CD1c-positive myeloid dendritic cell (primary cell): ENCODE measurements around the gene STX8.

Source experiments
- DNase-seq: peaks from one replicate; pipeline ENCODE4 v3.0.0-alpha.2; 2016; ENCODE audit errors: extremely low spot score

The STX8 gene

DNA sequence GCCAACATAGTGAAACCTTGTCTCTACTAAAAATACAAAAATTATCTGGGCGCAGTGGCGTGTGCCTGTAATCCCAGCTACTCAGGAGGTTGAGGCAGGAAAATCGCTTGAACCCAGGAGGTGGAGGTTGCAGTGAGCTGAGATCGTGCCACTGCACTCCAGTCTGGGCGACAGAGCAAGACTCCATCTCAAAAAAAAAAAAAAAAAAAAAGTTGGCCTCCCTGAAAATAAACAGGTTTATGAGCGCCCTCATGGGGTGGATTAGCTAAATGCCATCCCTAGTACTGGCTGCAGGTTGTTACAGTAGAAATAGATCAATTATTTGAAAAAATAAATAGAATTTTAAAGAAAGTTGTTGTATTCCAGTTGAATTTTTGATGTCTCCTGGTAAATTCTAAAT, 20.9 kb downstream of the STX8 start:
- DNase-seq = peak; percentile 40

DNA sequence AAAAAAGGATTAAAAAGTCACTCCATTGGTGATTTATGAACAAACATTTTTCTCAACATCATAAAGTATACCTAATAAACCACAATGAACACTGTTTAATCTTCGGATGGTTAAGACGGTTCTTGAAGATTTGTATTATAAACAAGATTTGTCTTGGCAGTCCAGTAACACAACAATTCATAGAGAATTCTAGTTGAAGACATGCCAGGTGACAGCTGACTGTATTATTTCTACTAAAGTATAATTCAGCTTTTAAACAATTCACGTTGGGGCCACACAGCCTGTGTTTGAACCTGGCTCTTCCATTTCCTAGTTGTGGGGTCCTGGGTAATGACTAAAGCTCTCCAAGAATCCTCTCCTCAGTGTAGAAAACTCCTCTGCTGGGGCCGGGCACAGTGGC, 22.0 kb downstream of the STX8 start:
- DNase-seq = no peak

DNA sequence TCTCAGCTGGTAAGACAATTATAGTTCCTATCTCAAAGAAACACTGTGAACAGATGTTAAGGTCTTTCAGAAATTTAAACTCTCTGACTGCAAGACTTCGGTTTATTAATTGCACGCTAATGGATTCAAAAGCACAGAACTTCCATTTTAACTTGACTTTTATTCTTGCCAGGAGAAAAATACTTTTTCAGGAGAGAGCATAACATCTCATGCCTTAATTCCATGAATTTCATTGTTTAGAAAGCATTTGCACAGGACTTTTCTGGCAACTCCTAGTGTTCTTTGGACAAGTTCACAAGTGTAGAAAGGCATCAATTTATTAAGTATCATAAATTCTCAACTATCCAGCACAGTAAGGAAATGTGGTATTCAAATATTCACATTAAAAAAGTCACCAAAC, 22.4 kb downstream of the STX8 start:
- DNase-seq = no peak

DNA sequence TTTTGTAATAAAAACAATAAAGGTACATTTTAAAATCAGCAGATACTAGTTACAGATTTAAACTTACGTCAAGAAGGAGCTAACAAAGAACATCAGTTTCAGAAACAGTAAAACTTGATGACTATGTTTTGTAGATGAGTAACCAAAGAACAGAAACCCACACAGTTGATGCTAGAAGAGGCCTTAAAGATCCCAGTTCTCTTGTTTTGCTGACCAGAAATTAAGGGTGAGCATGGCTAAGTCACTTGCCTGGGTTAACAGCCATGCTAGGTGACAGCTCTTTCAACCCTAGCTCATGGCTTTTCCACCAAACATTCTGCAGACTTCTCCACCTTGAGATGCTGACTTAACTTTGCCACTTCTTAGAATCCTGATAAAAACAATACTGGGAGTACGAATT, 26.4 kb downstream of the STX8 start:
- no peak for DNase-seq

DNA sequence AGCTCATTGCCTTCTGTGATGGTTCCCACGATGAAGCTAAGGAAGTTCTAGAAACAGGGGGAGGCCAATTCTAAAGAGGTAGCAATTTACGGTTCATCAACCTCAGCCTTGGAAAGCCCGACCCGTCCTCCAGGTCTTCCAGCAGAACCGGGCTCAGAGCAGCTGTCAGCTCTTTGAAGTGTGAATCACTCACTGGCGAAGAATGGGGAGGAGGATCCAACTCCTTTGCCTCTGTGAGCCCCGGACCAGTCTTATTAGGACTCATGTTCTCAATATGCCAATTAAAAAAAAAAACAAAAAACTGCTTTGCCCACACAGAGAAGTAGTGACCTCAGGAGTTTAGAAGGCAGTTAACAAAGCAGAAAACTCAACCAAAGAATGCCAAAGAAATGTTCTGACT, 31.4 kb downstream of the STX8 start:
- no peak for DNase-seq

DNA sequence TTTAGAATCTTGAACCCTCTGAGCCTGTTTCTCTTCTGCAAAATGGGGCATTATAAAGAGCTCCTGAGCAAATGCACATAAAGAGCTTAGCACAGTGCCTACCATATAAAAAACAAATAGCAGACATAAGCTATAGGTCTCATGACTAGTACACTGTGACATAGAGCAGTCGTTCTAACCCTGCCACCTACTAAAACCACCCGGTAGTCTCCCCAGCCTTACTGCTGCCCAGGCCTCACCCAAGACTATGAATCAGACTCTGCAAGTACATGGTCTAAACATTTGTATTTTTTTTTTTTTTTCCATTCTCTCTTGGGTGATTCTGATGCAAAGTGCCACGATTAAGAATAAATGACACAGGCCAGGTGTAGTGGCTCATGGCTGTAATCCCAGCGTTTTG, 33.9 kb downstream of the STX8 start:
- no peak for DNase-seq

DNA sequence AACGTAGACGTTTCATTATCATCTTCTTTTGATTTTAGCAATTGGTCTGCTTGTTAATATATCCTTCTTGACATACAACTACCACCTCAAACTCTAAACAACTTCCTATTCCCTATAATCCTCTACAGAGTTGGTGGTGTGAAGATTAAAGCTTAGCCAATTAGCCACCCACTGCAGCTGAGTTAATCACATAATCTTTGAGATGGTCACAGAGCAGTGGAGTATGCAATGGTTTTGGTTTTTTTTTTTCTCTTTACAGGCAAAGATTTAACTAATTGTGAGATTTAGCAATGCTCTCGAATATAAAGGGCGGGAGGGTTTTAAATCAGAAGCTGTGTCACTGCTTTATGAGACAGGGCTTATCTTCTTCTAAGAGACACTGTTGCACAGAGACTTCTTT, 37.0 kb downstream of the STX8 start:
- no peak for DNase-seq

DNA sequence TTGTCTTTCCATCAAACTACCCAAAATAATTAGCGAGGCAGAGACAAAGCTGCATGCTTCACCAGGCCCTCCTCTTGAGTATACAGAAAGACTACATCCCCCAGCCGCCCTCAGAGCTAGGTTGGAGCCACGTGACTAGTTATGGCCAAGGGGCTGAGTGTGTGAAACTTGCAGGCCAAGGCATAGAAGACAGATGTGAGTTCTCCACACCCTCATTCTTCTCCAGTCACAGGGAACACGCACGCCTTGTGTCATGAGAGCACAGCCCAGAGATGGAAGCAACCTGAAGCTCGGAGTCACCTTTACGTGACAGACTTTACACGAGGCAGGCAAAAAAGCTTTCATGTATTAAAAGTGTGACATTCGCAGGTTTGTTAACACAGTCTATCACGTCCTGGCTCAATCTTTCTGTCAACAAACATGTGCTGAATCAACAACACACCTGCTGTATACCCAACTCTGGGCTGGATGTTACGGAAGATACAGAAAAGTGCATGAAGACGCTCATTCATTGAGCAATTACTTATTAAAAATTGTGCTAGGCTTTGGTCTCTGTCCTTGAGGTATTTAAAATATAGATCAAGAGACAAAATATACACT, 38.3 kb downstream of the STX8 start:
- DNase-seq = no peak

DNA sequence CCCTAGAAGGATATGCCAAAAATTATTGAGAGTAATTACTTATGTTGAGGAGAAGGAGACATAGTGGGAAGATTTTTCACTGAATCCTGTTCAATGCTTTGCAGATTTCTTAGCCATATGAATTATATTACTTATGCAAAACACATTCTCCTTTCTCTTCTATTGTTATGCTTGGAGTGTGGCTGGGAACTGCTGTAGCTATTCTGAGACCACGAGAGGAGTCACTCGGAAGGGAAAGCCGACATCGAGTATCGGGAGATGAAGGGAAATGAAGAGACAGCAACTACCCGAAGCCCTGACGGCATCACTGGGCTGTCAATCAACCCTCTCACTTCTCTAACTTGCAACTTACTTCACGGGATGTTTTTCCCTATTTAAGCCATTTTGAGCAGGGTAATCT, 39.6 kb downstream of the STX8 start:
- DNase-seq = no peak

DNA sequence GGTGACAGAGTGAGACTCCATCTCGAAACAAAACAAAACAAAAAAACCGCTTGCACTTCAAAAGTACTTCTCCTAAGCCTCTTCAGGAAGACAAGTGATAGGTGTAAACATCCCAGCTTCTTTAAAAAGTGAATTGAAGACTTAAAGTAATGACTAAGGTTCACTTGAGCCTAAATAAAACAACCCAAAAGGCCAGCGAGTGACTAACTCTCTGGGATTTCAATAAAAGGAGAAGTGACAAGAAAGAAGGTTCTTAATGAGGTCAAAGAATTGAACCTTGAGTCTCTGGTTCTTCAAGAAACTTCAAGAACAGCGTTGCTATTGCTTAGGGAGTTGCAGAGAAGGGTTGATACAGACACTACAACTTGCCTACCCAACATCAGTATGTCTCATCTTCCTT, 42.2 kb downstream of the STX8 start:
- peak; percentile 6 for DNase-seq

DNA sequence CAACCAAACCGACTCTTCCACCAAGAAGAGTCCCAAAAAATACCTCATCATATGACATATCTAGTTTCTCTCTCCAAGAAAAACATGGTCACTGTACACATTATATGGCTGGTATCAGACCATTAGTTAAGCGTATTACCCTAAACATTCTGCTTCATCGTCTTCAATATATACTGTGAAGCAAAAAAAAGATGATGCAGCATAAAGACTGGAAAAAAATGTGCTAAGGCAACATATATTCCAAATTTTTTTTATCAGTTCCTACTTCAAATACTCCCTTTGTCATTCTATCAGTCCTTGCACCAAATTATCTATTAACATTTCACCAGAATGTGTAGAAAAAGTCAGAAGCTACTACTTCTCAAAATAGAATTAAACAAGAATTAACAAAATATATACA, 42.9 kb downstream of the STX8 start:
- no peak for DNase-seq

DNA sequence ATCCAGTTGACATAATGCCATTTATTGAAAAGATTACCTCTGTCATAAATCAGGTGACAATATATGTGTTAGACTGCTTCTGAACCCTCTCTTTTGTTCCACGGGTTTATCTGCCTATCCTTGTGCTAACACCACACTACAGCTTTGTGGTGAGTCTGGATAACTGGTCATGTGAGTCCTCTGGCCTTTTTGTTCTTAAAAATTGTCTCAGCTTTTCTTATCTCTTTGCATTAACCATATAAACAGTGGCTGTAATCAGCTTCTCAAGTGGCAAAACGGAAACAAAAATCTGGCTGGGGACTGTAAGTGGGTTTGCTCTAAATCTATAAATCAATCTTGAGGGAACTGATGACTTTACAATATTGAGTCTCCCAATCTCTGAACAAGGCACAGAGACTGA, 44.6 kb downstream of the STX8 start:
- DNase-seq = no peak

DNA sequence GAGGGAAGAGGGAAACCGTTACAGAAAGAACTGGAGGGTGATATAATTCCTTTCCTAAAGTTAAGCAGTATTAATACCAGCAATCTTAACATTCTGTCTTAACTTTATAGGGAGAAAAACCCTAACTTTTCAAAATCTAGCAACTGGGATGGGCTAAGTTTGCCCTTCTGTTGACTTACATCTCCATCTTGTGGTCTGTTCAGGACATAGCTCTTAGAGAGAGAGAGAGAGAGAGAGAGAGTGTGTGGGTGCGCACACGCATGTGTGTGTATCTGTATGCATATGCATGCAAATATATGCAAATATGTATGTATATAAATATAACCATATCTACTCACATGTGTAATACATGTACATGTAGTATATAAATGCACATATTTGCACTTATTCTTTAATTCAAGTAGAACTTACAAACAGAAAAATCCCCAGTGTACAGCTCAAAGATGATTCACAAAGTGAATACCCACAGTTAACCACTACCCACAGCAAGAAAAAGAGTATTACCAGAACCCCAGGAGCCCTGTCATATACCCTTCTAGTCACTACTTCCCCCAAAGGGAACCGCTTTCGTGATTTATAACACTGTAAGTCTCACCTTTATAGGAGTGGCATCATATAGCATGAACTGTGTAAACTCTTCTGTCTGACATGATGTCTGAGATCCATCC, 46.5 kb downstream of the STX8 start:
- peak; percentile 29 for DNase-seq

DNA sequence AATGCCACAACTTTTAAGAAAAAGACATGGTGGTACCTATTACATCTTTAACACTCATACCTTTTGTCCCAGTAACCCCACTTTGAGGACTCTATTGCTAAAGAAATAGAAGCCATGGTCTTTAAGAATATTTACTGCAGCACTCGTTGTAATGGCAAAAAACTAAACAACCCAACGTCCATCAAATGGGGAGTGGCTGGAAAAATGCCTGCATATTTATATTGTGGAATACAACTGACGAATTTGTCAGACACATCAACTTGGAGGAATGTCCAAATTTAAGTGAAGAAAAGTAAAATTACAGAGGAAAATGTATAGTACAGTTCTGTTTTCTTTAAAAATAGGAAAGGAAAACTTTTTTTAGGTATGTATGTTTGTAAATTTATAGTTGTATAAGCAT, 47.8 kb downstream of the STX8 start:
- DNase-seq = no peak

DNA sequence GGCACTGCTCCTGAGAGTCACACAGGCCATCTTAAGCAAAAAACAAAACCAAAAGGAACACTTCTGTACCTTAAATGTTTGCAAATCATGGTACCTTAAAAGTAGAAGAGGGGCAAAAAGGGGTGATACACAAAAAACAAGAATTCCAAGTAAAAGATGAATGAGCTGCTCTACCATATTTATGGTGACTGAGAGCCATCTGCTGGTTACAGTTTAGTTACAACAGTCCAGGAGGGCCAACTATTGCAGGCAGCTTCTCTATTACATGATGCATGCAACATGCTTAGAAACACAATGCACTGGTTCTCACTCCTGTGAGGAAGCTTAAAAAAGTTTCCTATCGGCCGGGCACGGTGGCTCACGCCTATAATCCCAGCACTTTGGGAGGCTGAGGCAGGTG, 53.5 kb downstream of the STX8 start:
- peak; percentile 29 for DNase-seq

DNA sequence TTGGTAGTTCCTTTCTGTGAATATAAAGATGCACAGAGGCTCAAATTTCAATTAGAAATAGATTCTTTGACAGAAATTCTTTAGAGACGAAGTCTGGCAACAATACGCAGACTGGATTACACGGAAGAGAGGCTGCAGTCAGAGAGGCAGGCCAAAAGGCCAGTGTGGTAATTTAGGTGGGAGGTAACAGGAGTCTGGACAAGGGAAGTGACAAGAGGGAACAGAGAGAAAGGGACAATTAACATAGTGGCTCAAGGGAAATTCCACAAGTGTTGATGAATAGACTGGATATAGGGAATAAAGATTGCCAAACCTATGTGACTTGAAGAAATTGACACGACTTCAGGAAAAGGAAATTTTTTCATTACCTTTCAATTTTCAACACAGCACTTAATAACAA, 54.6 kb downstream of the STX8 start:
- peak; percentile 35 for DNase-seq

DNA sequence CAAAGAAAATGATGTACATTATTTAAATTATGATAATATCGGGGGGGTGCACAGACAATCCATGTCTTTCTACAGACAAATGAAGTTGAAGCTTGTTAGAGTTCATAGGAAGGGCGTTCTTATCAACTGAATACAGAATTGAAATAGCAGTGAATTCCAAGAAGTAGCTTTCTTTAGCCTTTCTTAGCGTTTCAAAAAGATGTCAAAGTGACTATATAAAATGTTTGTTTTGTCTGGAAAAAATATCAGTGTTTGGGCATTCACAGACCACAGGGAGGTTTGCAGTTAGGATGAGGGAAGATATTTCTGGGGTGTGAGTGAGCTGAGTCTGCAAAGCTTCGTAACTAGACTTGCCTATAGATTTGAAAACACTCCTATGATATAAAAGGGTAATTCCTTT, 55.0 kb downstream of the STX8 start:
- no peak for DNase-seq

DNA sequence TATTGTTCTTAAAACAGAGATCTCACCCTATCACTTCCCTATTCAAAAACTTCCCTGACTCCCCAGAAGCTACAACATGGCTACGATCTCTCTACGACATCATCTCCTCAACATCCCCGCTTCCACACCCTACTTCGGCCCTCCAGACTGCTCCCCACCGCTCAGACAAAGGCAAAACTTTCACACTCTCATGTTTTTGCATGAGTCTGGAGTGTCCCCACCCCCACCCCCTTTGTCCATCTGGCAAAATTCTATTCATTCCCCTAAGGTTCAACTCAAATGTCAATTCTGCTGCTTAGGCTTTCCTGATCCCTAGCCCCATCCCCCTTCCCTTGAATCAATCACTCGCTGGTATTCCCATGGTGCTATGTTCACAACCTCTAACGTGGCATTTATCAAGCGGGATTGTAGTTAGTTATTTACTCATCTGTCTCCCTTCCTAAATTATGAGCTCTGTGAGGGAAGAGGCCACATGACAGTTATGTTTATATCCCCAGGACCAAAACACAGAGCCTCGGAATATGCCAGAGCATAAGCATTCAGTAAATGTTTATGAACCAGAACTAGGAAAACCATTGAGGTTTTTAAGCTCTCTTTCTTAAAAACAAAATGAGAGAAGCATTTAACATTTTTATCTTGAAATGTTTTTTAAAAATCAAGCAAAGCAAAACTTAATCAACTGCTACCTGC, 55.9 kb downstream of the STX8 start:
- DNase-seq = no peak

DNA sequence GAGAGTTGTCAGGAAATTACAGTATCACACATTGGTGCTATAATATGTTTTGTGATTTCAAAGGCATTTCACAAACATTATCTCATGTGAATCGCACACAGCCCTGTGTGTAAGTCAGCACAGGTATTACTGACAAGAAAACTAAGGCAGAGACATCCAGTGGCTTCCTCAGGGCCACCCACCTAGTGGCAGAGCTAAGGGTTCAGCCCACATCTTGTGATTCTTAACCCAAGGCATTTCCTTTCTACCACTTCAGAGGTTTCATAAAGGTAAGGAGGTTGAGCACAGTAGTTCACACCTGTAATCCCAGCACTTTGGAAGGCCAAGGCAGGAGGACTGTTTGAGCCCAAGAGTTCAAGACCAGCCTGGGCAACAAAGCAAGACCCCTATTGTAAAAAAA, 58.2 kb downstream of the STX8 start:
- no peak for DNase-seq

DNA sequence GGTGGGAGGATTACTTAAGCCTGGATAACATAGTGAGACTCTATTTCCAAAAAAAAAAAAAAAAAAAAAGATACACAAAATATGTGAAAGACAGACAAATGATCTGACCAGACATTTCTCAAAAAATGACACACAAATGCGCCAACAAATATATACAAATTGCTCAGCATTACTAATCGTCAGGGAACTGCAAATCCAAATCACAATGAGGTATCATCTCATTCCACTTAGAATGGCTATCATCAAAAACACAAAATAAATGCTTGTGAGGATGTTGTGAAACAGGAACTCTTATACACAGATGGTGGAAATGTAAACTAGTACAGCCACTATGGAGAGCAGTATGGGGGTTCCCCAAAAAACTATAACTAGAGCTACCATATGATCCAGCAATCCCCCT, 62.4 kb downstream of the STX8 start:
- no peak for DNase-seq

DNA sequence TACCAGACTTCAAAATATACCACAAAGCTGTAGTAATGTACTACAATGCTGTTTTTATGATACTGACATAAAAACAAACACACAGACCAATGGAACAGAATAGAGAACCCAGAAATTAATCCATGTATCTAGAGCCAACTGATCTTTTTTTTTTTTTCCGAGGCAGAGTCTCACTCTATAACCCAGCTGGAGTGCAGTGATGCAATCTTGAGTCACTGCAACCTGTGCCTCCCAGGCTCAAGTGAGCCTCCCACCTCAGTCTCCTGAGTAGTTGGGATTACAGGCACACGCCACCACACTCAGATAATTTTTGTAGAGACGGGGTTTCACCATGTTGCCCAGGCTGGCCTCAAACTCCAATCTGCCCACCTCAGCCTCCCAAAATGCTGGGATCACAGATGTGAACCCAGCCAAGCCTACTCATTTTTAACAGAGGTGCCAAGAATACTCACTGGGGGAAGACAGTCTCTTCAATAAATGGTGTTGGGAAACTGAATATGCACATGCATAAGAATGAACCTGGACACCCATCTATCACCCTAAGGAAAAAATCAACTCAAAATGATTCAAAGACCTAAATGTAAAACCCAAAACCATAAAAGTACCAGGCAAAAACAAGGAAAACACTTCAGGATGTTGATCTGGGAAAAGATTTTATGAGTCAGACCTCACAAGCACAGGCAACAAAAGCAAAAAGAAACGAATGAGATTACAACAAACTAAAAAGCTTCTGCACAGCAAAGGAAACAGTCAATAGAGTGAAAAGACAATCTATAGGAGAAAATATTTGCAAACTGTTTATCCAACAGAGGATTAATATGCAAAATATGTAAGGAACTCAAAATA, 63.1 kb downstream of the STX8 start:
- DNase-seq = no peak

DNA sequence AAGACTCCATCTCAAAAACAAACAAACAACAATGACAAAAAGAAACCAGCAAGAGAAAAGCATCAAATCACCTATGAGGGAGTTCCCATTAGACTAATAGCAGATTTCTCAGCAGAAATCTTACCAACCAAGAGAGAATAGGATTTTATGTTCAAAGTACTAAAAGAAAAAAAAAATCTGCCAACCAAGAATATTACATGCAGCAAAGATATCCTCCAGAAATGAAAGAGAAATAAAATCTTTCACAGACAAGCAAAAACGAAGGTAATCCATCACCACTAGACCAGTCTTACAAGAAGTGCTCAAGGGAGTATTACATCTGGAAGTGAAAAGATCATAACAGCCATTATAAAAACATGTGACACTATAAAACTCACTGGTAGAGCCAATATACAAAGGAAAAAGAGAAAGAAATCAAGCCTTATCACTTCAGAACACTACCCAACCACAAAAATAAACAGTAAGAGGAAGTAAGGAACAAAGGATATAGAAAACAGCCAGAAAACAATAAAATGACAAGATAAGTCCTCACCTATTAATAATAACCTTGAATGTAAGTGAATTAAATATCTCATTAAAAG, 66.3 kb downstream of the STX8 start:
- DNase-seq = no peak
